Measurements from ENCODE around the gene CNBD2. TPM values are rescaled to one million over a fixed set of nuclear protein-coding genes. Genes with fewer than 3 reads are reported as not detected.

CNBD2 gene
- total and polyA plus RNA-seq, 2 donors from 2014 or later = 7.4 to 11.4 TPM

DNA sequence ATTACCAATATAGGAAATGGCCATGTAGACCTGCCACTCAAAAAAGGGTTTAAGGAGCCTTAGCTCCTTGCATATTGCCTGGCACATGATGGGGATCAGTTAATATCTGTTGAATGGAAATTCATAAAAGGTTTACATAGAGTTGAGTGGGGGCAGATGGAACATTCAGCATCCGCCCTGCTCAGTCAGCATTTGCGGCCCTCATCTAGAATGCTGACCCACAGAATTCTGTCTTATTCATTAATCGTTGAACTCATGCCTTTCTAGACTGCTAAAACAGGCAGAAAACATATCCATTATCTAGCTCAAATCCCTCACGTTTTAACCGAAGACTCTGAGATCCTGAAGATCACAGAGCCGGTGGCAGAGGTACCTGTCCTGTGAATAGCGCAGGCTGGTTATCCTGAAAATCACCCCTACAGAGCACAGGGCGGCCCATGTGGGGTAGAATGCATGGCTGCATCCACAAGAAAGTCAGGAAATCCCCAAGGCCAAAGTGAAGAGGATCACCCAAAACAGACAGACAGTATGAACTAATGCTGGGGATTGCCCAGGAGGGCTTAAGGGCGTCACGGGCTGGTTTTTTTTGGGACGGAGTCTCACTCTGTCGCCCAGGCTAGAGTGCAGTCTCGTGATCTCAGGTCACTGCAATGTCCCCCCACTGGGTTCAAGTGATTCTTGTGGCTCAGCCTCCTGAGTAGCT is 59.9 kb downstream of the CNBD2 start:
- Histone ChIP-seq H3K4me3 (ENCODE audit: low read length in 3 of 3) (no peak overlapping the region), H3K9ac (ENCODE audit: low read length in 3 of 3) (no peak overlapping the region), H3K9me3 (ENCODE audit: control insufficient read depth in 2 of 3, insufficient read depth in 1 of 3, low read length in 3 of 3) (no peaks in the 10 kb centered on the region), H3K27ac (ENCODE audit: low read depth in 2 of 2, low read length in 2 of 2) (no peak overlapping the region), H3K36me3 (ENCODE audit: control insufficient read depth in 2 of 3, insufficient read depth in 3 of 3, low read length in 3 of 3) (no peaks in the 10 kb centered on the region), H3K4me1 (ENCODE audit: control insufficient read depth in 2 of 3, insufficient read depth in 2 of 3, low read depth in 1 of 3, low read length in 3 of 3) (no peaks in the 10 kb centered on the region), H3K27me3 (ENCODE audit: control insufficient read depth, insufficient read depth, low read length) (no peaks in the 10 kb centered on the region)
- TF ChIP-seq, protein P1, sequence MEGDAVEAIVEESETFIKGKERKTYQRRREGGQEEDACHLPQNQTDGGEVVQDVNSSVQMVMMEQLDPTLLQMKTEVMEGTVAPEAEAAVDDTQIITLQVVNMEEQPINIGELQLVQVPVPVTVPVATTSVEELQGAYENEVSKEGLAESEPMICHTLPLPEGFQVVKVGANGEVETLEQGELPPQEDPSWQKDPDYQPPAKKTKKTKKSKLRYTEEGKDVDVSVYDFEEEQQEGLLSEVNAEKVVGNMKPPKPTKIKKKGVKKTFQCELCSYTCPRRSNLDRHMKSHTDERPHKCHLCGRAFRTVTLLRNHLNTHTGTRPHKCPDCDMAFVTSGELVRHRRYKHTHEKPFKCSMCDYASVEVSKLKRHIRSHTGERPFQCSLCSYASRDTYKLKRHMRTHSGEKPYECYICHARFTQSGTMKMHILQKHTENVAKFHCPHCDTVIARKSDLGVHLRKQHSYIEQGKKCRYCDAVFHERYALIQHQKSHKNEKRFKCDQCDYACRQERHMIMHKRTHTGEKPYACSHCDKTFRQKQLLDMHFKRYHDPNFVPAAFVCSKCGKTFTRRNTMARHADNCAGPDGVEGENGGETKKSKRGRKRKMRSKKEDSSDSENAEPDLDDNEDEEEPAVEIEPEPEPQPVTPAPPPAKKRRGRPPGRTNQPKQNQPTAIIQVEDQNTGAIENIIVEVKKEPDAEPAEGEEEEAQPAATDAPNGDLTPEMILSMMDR (IDR thresholded peaks at IDR 0.05; ENCODE audit: borderline replicate concordance, extremely low read depth, insufficient read depth) = no peak
- FAIRE-seq = no peak
- no peak for DNase-seq
- intact Hi-C loops (cut with DNase I) = no loop called here

DNA sequence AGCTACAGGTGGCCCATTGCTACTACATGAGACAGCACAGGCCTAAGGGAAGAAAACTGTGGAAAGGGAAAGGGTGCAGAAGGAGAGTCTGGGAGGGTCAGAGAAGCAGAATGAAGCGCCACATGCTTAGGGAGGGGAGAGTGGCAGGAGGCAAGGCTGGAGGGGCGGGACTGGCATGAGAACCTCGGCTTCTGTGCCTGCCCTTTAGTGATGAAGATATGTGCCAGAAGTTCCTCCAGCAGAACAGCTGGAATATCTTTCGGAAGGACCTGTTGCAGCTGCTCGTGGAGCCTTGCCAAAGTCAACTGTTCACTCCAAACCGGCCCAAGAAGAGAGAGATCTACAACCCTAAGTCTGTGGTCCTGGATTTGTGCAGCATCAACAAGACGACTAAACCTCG is 61.8 kb downstream of the CNBD2 start:
- H3K27me3 ChIP-seq (ENCODE audit: control insufficient read depth, insufficient read depth, low read length) = no peaks in the 10 kb centered on the region
- H3K4me1 ChIP-seq (ENCODE audit: control insufficient read depth in 2 of 3, insufficient read depth in 2 of 3, low read depth in 1 of 3, low read length in 3 of 3) = no peaks in the 10 kb centered on the region
- no peak for FAIRE-seq
- H3K9ac ChIP-seq (ENCODE audit: low read length in 3 of 3) = no peak overlapping the region
- H3K9me3 ChIP-seq (ENCODE audit: control insufficient read depth in 2 of 3, insufficient read depth in 1 of 3, low read length in 3 of 3) = no peaks in the 10 kb centered on the region
- peak in 3 of 5 donors; percentile 35 to 83 (median 55) for DNase-seq
- TF ChIP-seq, protein P1 (IDR thresholded peaks at IDR 0.05; ENCODE audit: borderline replicate concordance, extremely low read depth, insufficient read depth) = no peak
- intact Hi-C loops (cut with DNase I) = no loop called here
- no peak overlapping the region for H3K27ac ChIP-seq (ENCODE audit: low read depth in 2 of 2, low read length in 2 of 2)
- no peak overlapping the region for H3K4me3 ChIP-seq (ENCODE audit: low read length in 3 of 3)
- H3K36me3 ChIP-seq (ENCODE audit: control insufficient read depth in 2 of 3, insufficient read depth in 3 of 3, low read length in 3 of 3) = no peaks in the 10 kb centered on the region

DNA sequence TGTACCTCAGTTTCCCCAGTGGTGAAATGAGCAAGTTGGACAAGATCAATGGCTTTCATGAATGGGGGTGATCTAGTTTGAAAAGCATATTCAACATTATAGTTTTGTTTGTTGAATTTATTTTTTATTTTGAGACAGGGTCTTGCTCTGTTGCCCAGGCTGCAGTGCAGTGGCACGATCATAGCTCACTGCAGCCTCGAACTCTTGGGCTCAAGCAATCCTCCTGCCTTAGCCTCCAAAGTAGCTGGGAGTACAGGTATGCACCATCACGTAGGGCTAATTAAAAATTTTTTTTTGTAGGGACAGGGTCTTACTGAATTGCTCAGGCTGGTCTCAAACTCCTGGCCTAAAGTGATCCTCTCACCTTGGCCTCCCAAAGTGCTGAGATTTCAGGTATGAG is 63.4 kb downstream of the CNBD2 start:
- intact Hi-C loops (cut with DNase I) = no loop called here
- H3K27ac ChIP-seq (ENCODE audit: low read depth in 2 of 2, low read length in 2 of 2) = no peak overlapping the region
- no peak overlapping the region for H3K4me3 ChIP-seq (ENCODE audit: low read length in 3 of 3)
- no peak overlapping the region for H3K9ac ChIP-seq (ENCODE audit: low read length in 3 of 3)
- H3K27me3 ChIP-seq (ENCODE audit: control insufficient read depth, insufficient read depth, low read length) = no peaks in the 10 kb centered on the region
- no peak for DNase-seq
- H3K36me3 ChIP-seq (ENCODE audit: control insufficient read depth in 2 of 3, insufficient read depth in 3 of 3, low read length in 3 of 3) = no peaks in the 10 kb centered on the region
- no peaks in the 10 kb centered on the region for H3K9me3 ChIP-seq (ENCODE audit: control insufficient read depth in 2 of 3, insufficient read depth in 1 of 3, low read length in 3 of 3)
- H3K4me1 ChIP-seq (ENCODE audit: control insufficient read depth in 2 of 3, insufficient read depth in 2 of 3, low read depth in 1 of 3, low read length in 3 of 3) = no peaks in the 10 kb centered on the region
- TF ChIP-seq, protein P1 (IDR thresholded peaks at IDR 0.05; ENCODE audit: borderline replicate concordance, extremely low read depth, insufficient read depth) = no peak
- FAIRE-seq = no peak

DNA sequence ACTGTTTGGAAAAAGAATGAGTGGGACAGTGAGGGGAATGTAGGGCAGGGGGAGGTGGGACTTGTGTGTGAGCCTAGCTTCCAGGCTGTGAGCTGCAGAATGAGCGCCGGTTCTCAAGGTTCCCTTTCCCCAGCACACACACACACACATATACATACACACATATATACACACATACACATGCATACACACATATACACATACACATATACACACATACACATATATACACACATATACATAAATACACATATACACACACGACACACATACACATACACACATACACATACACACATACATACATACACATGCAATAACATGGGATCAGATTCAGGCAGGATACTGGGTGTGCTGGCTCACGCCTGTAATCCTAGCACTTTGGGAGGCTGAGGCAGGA is 66.5 kb downstream of the CNBD2 start:
- H3K9ac ChIP-seq (ENCODE audit: low read length in 3 of 3) = no peak overlapping the region
- TF ChIP-seq, protein P1 (IDR thresholded peaks at IDR 0.05; ENCODE audit: borderline replicate concordance, extremely low read depth, insufficient read depth) = no peak
- no peaks in the 10 kb centered on the region for H3K27me3 ChIP-seq (ENCODE audit: control insufficient read depth, insufficient read depth, low read length)
- no peak overlapping the region for H3K27ac ChIP-seq (ENCODE audit: low read depth in 2 of 2, low read length in 2 of 2)
- no peaks in the 10 kb centered on the region for H3K9me3 ChIP-seq (ENCODE audit: control insufficient read depth in 2 of 3, insufficient read depth in 1 of 3, low read length in 3 of 3)
- H3K4me1 ChIP-seq (ENCODE audit: control insufficient read depth in 2 of 3, insufficient read depth in 2 of 3, low read depth in 1 of 3, low read length in 3 of 3) = no peaks in the 10 kb centered on the region
- no peak overlapping the region for H3K4me3 ChIP-seq (ENCODE audit: low read length in 3 of 3)
- no peak for FAIRE-seq
- H3K36me3 ChIP-seq (ENCODE audit: control insufficient read depth in 2 of 3, insufficient read depth in 3 of 3, low read length in 3 of 3) = no peaks in the 10 kb centered on the region
- DNase-seq = no peak
- intact Hi-C loops (cut with DNase I) = no loop called here
